Mucosa of rectum (tissue), 2 donors: ENCODE results near the gene C2CD4D.

Experiments
- H3K27ac ChIP-seq, 2 donors: one replicate each; pipeline ENCODE4 v1.7.0; 2013; ENCODE audit warnings: inconsistent platforms in 2 of 2, low read depth in 2 of 2, low read length in 2 of 2
- H3K27me3 ChIP-seq, 2 donors: one replicate each; pipeline ENCODE4 v1.7.0; 2013; ENCODE audit warnings: low read length in 2 of 2; ENCODE audit not compliant: control insufficient read depth in 2 of 2, insufficient read depth in 2 of 2
- H3K36me3 ChIP-seq, 2 donors: one replicate each; pipeline ENCODE4 v1.7.0; 2013; ENCODE audit warnings: low read length in 2 of 2; ENCODE audit not compliant: control insufficient read depth in 2 of 2, insufficient read depth in 2 of 2
- H3K4me1 ChIP-seq, 2 donors: one replicate each; pipeline ENCODE4 v1.7.0; 2013; ENCODE audit warnings: low read length in 2 of 2, mild to moderate bottlenecking in 1 of 2; ENCODE audit not compliant: control insufficient read depth in 2 of 2, insufficient read depth in 2 of 2
- H3K4me3 ChIP-seq, 2 donors: one replicate each; pipeline ENCODE4 v1.7.0; 2013; ENCODE audit warnings: low read length in 2 of 2
- H3K9ac ChIP-seq, 2 donors: one replicate each; pipeline ENCODE4 v1.7.0; 2013; ENCODE audit warnings: low read length in 2 of 2, low read depth in 1 of 2, mild to moderate bottlenecking in 1 of 2
- H3K9me3 ChIP-seq, 2 donors: one replicate each; pipeline ENCODE4 v1.7.0; 2013; ENCODE audit warnings: low read length in 2 of 2; ENCODE audit not compliant: control insufficient read depth in 2 of 2
- donor health status: healthy.
- donor health status: Normal muscosa, but diverticular disease.

Gene C2CD4D

DNA sequence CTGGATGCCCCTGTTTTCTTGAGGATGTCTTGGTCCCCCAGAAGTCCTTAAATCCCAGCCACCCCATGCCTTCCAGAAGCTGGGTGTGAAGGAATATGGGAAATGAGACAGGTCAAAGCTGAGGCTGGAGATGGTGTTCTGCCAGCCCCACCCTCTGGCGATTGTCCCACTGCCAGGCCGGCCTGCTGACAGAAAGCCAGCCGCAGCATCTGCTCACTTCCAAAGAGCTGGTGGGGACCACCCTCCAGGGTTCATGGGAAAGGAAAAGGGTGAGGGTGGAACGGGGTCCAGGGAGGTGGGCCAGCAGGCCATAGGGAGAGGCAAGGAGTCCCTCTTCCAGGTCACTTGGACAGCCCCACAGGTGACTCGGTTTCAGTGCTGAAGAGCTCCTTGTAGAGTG is 32.5 kb downstream of the C2CD4D start:
- Histone ChIP-seq H3K4me3 (no peak overlapping the region), H3K9ac (no peak overlapping the region), H3K4me1 (no peaks in the 10 kb centered on the region), H3K27ac (no peak overlapping the region), H3K9me3 (no peaks in the 10 kb centered on the region), H3K27me3 (no peaks in the 10 kb centered on the region), H3K36me3 (peaks cover 5 to 10% of the 10 kb centered on the region in 2 donors)

DNA sequence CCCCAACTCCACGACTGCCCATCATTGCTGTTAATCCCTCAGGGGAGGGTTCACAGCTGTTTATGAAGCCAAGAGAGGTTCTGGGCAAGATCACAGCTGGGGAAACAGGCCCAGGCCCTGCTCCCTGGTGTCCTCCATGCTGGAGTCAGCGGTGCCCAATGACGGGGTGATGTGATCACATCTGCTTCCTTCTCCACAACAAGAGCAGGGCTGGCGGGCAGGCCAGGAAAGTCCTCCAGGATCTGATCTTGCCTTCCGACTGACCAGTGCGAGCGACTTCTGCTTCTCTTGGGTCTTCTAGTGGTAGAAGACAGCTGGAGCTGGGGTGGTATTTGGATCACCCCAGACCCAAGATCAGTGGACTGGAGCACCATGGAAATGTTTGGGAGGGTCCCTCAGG is 33.5 kb downstream of the C2CD4D start:
- Histone ChIP-seq H3K9ac (no peak overlapping the region), H3K27me3 (no peaks in the 10 kb centered on the region), H3K27ac (no peak overlapping the region), H3K36me3 (peaks cover 3 to 10% of the 10 kb centered on the region in 2 donors), H3K9me3 (no peaks in the 10 kb centered on the region), H3K4me1 (no peaks in the 10 kb centered on the region), H3K4me3 (no peak overlapping the region)

DNA sequence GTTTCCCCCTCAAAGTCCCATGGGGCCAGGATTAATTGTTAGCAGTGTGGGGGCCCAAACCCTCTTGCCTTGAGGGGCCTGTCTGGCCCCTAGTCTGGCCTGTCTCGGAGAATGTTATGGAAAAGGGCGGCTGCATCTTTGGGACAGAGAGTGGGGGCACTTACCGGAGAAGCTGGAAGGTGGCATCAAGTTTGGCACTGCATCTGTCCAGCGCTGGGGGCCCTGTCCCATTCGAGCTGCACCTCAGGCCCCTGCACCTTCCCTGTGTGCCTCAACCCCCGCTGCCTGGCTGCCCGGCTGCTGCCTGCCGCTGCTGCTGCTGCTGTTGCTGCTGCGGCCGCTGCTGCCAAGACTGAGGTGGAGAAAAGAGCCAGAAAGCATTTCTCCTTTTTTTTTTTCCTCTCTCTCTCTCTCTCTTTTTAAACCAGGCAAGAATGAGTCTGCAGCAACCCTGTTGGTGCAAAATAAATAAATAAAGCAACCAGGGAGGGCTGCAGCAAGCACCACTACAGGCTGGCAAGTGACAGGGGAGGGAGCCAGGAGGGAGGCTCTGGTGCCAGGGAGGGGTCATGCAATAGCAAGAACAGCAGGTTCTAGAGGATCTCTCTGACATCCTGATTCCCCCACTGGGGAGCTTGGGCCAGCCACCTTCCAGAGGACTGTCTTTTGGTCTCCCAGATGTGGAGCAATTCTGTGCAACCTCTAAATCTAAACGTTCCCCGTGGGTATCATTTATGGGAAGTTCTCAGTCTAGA is 34.4 kb downstream of the C2CD4D start, which contains the start of gene LINGO4:
TSS of gene LINGO4 (minus strand) at position 354 of the 755 bp plus-strand sequence. CDS start 2,715 bp downstream, outside the sequence.
- Histone ChIP-seq H3K4me1 (no peaks in the 10 kb centered on the region), H3K4me3 (no peak within 1 kb of the TSS), H3K9me3 (no peaks in the 10 kb centered on the region), H3K9ac (no peak within 1 kb of the TSS), H3K27me3 (no peaks in the 10 kb centered on the region), H3K27ac (no peak within 1 kb of the TSS), H3K36me3 (peaks cover 3 to 10% of the 10 kb centered on the region in 2 donors)

DNA sequence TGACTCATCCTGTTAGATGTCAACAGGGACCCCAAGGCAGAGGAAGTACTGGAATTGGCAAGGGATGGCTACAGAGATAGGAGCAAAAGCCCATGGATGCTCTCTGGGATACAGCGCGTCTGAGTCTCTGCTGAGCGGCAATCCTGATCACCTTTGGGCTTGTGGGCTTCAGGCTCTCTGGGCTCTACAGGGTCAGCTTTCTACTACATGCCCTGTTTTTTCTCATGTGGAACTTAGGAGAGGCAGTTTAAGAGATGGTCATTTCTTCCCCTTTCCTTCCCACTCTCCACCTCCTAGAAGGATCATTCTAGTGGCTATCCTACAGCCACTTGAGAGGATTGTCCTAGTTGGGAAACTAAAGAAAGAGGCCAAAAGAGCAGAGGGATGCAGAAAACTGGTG is 35.7 kb downstream of the C2CD4D start:
- Histone ChIP-seq H3K36me3 (peaks cover 0 to 10% of the 10 kb centered on the region in 2 donors), H3K4me3 (no peak overlapping the region), H3K9ac (no peak overlapping the region), H3K27me3 (no peaks in the 10 kb centered on the region), H3K4me1 (no peaks in the 10 kb centered on the region), H3K27ac (no peak overlapping the region), H3K9me3 (no peaks in the 10 kb centered on the region)

DNA sequence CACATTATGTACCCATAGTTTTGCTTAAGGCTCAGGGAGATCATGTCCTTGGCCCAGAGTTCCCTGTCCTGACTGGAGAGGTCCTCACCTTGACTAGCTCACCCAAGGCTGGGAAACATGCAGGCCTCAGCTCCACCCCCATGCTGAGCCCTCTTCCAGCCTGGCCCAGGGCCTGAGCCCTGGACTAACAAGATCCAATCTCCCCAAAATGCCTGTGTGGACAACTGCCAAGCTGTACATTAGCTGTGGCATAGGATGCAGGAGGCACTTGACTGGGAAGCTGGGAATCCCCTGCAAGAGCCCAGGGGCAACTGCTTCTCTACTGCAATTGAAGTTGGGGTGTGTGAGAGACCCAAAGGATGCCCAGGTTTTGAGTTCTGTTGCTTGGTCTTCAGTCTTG is 36.5 kb downstream of the C2CD4D start:
- no peak overlapping the region for H3K27ac ChIP-seq
- H3K27me3 ChIP-seq, result no peaks in the 10 kb centered on the region
- peaks cover 0 to 9% of the 10 kb centered on the region in 2 donors for H3K36me3 ChIP-seq
- H3K4me3 ChIP-seq, result no peak overlapping the region
- H3K9ac ChIP-seq, result no peak overlapping the region
- no peaks in the 10 kb centered on the region for H3K9me3 ChIP-seq
- no peaks in the 10 kb centered on the region for H3K4me1 ChIP-seq

DNA sequence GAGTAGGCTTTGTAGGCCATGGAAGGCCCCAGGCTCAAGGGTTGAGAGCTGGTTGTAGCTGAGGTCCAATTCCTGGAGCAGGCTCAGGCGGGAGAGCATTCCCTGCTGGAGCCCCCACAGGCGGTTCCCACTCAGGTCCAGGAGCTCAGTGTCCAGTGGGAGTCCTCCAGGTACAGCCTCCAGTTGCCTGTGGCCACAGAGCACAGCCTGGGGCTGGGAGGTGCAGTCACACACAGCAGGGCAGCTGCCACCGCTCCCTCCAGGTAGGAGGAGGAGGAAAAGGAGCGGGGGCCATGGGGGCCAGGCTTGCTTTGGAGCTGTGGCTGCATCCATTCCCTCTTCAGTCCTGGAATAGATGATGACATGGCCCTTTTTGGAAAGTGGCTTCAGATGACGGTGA is 37.2 kb downstream of the C2CD4D start:
- H3K9me3 ChIP-seq, result no peaks in the 10 kb centered on the region
- no peaks in the 10 kb centered on the region for H3K4me1 ChIP-seq
- H3K27ac ChIP-seq, result no peak overlapping the region
- H3K27me3 ChIP-seq, result no peaks in the 10 kb centered on the region
- peaks cover 0 to 3% of the 10 kb centered on the region in 2 donors for H3K36me3 ChIP-seq
- H3K4me3 ChIP-seq, result no peak overlapping the region
- H3K9ac ChIP-seq, result no peak overlapping the region

DNA sequence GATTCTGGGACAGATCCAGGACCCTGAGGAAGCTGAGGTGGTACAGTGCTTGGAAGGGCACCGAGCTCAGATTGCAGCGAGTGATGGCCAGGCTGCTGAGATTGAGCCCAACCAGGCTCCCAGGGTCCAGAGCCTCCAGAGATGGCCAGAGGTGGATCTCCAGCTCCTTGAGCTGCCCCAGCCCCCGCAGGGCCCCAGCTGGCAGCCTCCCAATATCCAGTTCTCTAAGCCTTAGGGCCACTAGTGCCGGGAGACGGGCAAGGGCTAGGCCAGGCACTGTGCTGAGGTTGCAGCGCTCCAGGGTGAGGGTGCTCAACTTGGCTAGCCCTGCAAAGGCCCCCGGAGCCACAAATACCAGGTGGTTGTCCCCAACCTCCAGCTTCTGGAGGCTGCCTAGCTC is 37.8 kb downstream of the C2CD4D start:
- Histone ChIP-seq H3K9me3 (no peaks in the 10 kb centered on the region), H3K27ac (no peak overlapping the region), H3K36me3 (no peaks in the 10 kb centered on the region), H3K9ac (no peak overlapping the region), H3K4me3 (no peak overlapping the region), H3K27me3 (no peaks in the 10 kb centered on the region), H3K4me1 (no peaks in the 10 kb centered on the region)

DNA sequence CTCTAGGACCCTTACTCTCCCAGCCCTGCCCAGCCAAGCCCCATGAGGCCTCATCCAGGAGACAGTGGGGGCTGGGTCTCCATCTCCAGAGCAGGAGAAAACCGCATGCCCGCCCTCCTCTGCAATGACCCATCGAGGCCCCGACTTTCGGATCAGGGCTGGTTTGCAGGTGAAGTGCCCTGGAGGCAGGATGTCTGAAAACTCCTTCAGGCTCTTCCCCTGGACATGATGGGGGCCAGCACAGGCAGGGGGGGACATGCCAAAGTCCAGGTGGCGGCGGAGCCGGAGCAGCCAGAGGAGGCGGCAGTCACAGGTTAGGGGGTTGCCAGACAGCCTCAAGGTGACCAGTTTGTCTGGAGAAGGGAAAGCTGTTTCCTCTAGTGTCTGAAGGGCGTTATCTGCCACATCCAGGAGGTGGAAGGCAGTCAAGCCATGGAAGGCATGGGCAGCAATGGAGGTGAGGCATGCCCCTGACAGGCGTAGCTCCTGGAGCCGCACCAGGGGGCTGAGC is 38.3 kb downstream of the C2CD4D start:
- H3K9ac ChIP-seq, result no peak overlapping the region
- H3K9me3 ChIP-seq, result no peaks in the 10 kb centered on the region
- H3K36me3 ChIP-seq, result no peaks in the 10 kb centered on the region
- no peak overlapping the region for H3K4me3 ChIP-seq
- H3K27me3 ChIP-seq, result no peaks in the 10 kb centered on the region
- H3K27ac ChIP-seq, result no peak overlapping the region
- H3K4me1 ChIP-seq, result no peaks in the 10 kb centered on the region

DNA sequence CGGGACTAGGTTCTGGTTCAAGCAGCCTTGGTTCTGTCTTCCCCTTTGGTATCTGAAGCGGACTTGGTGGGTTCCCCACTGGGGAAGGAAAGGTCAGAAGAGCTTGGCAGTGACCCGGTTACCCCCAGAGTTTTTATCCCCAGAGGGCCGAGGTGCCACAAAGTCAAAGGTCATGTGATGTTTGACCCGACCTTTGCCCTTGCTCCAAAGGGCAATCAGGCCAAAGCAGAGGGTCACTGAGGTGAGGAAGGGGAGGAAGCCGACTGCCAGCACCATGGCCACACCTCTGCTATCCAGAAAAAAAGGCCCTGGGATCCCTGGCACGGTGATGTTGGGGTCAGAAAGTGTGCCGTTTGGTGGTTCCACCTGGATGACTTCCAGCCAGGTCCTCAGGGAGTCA is 38.8 kb downstream of the C2CD4D start:
- Histone ChIP-seq H3K9ac (no peak overlapping the region), H3K9me3 (no peaks in the 10 kb centered on the region)

DNA sequence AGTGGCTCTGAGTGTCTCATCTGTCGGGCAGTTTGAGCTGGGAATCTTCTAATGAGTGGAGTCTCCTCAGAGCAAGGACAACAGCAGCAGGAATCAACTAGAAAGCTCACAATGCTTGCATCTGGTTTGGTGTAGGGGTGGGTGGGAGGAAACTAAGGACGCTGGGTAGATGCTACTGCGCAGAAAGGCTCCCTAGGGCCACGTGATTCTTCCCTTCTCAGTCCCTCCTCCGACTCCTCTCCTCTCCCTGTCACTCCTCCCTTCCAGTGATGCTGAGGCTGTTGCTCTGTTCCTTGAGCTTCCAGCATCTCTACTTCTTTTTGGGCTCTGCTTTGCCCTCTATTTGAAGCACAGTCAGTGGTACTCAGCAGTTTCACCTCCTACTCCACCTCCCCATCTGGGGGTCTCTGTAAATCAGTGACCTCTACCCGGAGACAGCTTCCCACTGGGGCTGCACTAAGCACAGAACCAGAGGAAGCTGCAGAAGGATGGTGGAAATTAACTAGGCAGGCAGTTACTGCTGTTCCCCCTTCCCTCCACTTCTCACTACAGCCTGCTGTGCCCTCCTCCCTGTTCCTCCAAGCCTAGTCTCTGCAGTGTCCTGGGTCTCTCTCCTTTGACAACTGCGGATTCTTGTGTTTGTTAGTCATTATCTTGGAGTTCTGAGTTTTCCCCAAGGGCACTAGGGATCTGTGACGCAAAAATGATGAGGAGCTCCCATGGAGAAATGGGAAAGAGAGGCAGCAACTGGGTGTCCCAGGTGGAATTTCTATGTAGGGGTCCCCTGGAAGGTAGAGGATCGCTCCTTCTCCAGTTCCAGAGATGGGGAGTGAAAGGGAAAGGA is 40.2 kb downstream of the C2CD4D start:
- Histone ChIP-seq H3K9ac (no peak overlapping the region), H3K9me3 (no peaks in the 10 kb centered on the region), H3K4me3 (no peak overlapping the region), H3K36me3 (no peaks in the 10 kb centered on the region), H3K27me3 (no peaks in the 10 kb centered on the region), H3K27ac (no peak overlapping the region), H3K4me1 (no peaks in the 10 kb centered on the region)

More for the DNA sequence above, 38.8 kb downstream of the C2CD4D start:
- Histone ChIP-seq H3K4me3 (no peak overlapping the region), H3K4me1 (no peaks in the 10 kb centered on the region), H3K36me3 (no peaks in the 10 kb centered on the region), H3K27me3 (no peaks in the 10 kb centered on the region), H3K27ac (no peak overlapping the region)
